DMS 273 treated with DMSO at 0.1 percent for 48 hours (cell line): ENCODE measurements around the gene MCM9.

Experiments used
- DNase-seq: peaks from one replicate; lab custom pipeline; 2025; lab: John Stamatoyannopoulos, UW

MCM9 gene

DNA sequence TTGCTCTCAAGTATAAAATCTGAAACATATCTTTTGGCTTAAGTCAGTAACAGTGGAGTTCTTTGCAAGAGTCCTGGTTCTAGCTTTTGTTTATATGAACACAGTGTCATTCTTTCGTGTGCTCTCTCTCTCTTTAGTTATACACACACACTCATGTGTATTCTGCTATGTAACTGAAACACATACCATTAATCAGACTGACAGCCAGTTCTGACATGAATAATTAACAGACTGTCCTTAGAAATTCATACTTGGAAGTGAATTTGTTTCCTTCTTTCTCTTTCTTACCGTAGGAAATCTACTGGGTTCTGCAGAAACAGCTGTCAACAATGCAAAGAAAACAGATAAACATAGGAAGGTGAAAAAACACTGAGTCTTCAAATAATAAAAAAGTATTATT lies 2.5 kb downstream of the MCM9 start:
- no peak for DNase-seq

DNA sequence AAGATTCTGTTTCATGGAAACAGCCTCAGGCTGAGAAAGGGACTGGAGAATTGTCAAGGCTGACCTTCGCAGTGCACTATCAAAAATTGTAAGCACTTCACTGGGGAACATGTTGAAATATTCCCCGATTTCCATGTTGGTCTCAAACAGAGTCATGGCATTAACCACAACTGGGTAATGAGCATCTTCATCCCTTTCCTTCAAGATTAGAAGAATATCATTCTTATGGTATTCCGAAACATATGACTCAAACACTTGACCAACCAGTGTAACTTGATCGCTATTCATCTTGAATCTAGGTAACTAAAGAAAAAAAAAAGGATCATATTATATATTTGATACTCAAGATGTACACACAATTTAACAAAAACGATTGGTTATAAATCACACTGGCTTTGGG lies 3.5 kb downstream of the MCM9 start:
- no peak for DNase-seq

DNA sequence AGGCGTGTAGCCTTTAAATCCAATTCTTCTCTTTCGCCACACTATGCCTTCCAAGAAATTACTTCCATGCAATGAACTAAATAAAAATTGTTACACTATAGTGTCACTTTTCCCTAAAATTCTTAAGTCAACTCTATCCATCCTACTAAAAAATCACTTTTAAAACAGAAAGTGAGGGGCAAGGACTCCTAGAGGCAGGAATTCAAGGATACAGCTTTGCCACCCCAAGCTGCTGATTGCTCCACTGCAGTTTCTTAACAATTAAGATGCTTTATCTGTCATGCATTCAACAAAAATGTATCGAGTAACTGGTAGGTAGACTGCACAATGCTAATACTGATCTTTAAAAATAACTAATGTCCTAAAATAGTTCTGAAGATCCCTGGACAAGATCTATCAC lies 4.3 kb downstream of the MCM9 start:
- DNase-seq = no peak

DNA sequence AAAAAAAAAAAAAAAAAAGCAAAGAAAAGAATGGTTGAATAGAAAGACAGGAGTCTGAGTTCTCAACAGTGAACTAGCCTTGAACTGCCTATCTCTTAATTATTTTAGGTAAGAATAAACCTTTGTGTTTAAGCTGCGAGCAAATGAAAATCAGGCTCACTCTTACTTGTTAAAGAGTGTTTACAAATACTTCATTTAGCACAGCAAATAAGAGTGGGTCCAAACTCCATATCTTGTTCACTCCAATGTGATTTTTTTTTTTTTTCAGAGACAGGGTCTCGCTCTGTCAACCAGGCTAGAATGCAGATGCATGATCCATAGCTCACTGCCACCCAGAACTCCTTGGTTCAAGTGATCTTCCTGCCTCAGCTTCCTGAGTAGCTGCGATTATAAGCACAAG lies 11.9 kb downstream of the MCM9 start:
- no peak for DNase-seq

DNA sequence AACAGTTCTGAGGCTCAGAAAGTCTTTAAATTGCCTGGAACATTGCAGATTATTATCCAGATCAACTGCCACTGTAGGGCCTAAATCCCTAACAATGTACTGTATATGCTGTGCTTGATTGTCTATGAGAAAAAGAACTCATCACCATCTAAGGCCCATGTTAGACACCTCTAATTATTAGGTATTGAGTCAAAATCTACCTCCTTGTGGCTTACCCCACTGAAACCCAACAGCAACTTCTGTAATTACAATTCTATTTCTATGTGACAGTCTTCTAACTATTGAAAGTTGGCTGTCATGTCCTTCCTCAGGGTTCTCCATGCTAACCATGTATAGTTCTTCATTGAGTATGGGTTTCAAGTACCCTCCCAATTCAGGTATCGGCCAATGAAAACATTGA lies 13.9 kb downstream of the MCM9 start:
- no peak for DNase-seq

DNA sequence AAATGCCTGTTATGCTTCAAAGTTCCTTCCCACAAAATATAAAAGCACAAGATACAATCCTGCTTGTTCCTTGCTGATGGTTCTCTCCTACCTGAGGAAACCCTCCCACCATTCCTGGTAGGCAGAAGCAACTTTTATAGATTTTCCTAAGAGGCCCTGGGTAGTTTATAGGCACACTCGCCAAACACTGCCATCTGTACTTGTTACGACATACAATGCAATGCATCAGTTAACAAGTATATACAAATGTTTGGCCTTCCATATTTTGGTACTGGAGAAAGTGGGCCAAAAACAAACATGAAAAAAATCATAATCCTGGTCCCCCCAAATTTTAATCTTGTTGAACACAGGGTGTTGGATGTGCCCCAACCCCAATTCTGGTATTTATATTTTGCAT lies 16.6 kb downstream of the MCM9 start:
- DNase-seq = peak; percentile 7

DNA sequence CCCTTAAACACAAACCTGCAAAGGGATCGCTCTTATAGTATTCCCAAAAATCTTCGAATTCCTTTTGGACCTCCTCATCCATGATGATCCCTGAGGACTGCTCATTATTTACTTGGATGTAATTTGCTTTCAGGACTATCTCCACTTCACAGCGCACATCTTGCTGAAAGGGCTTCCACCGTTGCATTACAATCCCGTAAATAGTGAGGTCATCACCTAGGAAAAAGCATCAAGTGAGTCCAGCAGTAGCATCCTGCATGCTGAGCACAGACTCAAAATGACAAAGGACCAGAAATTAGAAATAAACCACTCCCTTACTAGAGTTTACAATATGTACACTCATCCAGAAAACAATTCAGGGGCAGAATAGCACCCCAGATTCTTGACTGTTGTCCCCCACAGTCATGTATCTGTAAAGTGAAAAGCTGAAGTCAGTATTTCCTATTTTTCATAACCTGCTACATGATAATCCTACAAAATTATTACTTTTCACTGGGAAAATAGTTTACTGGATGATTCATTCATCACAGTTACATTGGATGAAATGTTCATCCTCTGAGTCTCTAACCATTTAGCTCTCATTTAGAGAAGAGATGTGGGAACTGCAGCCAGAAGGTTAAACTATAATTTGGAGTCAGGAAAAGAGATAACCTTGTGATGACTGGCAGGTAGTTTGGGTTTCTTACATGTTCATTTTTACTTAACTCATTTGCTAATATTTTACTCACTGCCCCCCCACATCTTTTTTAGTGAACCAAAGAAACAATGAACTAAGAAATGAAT lies 17.2 kb downstream of the MCM9 start:
- DNase-seq = no peak

DNA sequence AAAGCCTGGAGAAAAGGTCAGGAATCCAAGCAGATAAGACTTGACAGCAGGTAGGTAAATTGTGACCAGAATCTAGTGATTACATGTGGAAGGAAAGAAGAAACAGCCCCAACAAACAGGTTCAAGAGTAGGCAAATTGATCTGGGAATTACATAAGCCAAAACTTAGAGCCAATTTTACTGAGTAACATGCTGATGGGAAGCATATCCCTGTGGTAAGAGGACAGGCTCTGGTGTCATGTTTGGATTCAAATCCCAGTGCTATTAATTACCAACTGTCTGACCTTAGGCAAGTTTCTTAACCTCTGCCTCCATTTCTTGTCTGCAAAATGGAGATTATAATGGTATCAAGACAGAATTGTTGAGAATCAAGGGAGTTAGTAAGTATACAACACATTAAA lies 20.4 kb downstream of the MCM9 start:
- DNase-seq = no peak

DNA sequence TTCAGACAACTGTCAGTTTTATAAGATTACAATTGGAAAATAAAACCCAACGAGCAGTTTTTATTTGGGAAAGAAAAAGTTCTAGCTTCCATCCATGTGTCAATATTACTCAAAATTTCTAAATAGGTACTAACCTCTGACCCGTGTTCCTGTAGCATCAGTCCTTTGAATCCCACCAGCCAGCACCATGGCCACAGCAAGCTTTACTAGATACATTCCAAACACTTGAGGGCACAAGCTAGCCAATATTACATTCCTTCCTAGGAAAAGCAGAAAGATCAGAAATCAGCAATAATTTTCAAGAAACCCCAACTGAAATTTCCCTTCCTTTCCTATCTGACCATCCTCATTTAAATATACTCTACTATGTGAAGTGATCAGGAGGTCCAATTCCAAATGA lies 21.8 kb downstream of the MCM9 start:
- DNase-seq = no peak

DNA sequence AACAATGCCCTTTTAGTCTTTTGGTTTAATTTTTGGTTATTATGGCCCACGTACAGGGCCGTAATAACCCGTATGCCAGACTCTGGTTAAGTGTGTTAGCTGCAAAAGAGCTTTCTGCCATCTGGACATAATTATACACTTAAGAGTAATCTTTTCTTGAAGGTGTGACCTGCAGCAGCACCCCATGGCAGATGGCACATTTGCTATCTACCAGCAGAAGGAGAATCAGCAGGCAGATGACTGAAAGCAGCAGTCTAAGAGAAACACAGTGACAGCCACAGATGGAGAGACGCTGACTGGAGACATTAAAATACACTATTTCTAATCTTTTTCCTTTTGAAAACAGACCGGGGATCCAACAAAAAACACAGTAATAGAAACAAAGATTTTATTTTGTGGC lies 22.3 kb downstream of the MCM9 start:
- peak; percentile 98 for DNase-seq

DNA sequence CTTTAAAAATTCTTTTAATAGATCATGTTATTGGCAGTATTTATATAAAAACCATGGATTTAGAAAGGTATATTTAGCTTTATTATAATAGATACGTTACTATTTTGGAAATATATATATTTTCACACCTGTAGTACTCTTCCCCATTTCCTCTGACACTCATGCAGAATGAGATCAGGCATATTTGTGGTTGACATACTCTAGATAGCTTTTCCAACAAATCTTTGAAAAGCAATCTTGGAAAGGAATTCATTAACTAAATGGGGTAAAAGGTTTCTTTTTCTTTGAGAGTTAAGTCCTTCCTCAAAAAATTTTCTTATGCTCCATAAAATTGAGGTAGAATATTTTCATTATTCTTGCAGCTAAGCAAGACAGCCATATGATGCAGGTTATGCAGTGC lies 26.5 kb downstream of the MCM9 start:
- no peak for DNase-seq

DNA sequence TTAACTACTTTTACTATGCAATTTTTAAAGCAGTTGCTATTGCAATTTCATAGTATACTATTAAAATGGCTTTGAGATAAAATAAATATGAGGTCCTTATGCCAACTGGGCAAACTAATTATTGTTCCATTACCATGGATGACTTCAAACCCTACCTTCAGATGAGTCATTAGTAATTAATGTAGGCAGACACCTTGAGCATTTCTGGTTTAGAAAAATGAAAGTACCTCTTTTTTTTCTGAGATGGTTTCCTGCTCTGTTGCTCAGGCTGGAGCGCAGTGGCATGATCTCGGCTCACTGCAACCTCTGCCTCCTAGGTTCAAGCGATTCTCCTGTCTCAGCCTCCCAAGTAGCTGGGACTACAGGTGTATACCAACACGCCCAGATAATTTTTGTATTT lies 29.1 kb downstream of the MCM9 start:
- no peak for DNase-seq

DNA sequence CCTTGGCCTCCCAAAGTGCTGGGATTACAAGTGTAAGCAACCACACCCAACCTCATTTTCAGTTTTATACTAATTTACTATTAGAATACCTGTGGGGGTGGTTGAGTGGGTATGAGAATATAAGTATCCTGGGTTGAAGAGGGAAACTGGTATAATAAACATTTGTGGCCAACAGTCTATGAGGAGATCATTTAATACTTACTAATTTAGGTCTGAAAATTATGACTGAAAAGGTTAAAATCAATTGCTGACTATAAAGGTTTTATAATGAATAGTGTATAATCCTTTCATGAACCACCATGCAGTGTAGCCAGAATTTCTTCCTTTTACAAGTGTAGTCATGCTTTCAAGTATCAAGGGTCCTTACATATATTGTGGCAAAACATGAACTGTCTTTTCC lies 29.9 kb downstream of the MCM9 start:
- DNase-seq = no peak

DNA sequence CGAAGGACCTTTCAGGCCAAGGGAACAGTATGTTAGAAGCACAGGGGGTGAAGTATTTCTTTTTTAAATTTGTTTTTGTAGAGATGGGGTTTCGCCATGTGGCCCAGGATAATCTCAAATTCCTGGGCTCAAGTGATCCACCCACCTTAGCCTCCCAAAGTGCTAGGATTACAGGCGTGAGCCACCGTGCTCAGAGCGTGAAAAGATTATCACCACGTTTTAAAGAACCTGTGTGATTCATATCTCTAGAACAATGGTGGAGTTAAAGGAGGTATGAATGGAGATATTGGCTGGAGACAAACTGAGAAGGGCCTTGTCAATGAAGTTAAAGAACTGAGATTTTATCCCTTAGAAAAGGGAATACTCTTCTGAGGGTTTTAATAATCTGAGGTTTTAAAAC lies 31.3 kb downstream of the MCM9 start:
- DNase-seq = no peak

DNA sequence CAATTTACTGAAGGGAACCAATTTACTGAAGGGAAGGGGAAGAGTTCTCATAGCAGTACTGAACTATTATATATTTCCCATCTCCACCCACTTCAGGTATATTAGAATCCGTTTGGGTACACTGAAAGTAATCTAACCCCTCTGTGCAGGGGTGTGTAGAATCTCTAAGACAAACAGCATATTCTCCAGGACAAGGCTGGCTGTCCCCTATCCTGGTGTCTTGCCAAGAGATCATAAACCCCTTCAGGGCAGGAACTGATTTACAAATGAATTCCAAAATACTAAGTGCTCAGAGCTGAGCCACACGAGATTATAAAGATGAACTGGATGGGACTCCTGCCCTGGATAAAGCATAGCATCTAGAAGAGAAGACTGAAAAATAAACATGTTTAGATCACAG lies 31.8 kb downstream of the MCM9 start:
- no peak for DNase-seq

DNA sequence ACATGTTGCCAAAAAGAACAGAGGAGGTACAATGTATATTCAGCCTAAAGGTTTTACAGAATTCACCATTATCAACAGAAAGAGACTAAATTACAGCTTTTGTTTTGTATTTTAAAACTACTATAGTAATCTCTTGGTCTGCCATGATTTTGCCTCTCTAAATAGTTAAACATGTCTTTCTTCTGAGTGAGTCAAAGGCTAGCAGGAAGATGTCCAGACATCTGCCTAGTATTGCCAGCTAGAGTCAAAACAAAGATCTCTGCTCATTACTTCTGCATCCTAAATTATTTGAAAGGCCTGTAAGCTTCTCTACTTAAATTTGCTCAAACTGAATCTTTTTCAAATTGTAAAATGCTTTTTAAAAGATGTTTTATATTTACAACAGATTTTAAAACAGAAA lies 32.2 kb downstream of the MCM9 start:
- no peak for DNase-seq

DNA sequence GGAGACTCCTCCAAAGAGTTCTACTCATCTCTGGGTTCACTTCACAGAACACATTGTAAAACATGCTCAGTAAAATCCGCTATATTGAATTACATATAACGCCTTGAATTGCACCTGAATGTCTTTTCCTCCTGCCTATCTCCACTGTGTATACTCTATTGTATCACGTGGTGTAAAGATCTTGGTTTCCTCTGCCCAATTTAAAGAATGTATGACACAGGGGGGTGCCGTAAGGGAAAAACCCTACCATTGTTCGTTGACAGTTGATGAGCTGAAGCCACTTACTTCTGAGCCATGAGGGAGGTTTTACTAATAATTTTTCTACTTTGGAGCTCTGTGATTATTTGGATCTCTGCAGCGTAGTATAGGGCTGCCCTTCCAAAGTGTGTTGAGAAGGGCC lies 35.0 kb downstream of the MCM9 start:
- DNase-seq = no peak

DNA sequence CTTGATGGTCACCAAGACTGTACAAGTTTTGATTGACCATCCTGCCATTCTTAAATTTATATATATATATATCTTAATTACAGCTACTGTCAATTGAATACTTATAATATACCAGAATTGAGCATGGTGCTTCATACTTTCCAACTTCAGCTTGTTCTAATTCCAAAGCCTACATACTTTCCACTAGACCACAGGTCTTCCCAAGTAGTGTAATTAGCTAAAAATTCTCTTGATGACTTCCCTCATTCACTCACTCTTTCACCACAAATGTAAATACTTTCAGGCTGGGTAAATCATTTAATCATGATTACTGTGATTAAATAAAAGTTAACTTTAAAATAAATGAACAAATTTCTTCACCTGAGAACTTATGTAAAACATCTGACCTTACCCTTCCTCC lies 37.6 kb downstream of the MCM9 start:
- no peak for DNase-seq

DNA sequence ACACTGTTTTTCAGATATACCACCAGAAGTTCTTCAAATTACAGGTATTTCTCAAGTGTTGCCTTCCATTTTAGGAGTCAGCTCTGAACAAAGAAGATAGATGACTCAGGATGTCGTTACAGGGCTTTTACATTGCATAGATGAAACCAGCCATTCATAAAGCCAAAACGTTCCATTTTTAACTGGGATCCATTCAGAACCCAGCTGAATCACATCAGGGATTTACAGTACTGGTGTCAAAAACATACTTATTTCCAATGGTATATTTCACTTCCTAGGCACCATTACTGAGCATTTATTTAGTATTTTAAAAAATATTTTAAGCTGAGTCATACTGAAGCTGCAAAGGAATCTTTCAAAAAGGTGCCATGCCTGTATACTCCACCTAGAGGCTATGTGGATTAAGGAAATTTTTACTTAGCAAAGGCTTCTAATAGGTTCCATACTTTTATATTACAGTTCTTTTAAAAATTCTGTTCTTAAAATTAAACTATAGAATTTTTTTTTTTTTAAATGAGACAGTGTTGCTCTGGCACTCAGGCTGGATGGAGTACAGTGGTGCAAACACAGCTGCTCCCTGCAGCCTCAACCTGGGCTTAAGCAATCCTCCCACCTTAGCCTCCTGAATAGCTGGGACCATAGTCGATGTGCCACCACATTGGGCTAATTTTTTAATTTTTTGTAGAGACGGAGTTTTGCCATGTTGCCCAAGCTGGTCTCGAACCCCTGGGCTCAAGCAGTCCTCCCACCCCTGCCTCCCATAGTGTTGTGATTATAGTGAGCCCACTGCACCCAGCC lies 38.4 kb downstream of the MCM9 start:
- DNase-seq = peak; percentile 56

DNA sequence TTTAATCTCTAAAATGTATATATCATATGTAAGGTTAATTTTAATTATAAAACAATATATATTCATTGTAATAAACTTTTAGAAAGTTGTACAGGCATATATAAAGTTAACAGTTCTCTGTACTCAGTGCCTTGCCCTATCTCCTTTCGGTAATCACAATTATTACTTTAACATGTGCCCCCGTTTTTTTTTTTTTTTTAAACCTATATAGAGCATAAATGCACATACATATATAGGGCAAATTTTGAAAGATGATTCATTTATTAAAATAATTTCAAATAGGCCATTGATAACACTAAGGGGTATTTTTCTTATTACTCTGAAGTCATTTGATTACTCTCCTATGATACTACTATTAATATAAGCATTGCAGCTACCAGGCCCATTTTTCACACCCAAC lies 39.1 kb downstream of the MCM9 start:
- DNase-seq = no peak

DNA sequence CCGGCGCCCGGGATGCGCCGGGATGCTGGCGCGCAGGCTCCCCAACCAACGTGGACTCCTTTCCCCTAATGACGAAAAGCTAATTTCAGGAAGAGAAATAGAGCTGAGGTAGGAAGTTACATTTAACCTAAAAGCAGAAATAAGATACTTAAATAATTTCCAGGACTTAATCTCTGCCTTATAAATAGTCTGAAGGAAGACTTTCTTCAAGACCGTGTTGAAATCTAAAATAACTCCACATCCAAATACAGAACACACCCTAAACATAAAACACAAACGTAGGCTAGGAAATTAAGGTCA lies 39.7 kb downstream of the MCM9 start:
- DNase-seq = no peak

DNA sequence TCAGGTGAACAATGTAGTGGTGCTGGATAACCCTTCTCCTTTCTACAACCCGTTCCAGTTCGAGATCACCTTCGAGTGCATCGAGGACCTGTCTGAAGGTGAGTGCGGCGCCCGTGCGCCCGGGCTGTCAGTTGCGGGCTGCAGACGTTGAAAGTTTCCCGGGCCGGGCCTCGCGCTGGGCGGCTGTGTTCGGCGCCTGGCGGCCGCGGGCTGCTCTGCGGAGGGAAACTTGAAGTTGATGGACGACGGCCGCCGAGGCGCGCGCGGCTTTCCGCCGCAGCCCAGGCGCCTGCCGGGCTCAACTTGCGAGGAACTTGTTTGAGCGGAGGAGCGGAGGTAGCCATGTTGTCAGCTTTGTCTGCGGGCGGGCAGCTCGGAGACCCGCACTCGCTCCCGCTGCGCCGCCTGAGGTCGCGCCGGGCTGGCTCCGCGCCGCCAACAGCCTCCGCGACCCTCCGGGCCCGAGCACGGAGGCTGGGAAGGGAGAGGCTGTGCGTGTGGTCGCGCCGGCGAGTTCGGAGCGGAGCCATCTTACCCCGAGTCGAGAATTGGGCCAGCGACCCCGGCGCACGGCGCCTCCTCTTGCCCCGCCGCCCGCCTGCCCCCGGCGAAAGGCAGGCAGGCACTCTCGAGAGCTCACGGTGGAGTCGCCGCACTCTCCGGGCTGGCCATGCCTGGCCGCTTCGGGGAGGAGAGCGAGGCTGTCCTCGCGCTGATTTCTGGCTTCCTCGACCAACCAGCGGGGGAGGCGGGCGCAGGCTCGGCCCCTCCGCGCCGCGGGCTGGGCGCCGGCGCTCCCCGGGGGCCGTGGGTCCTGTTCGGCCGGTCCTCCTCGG lies 40.3 kb downstream of the MCM9 start:
- DNase-seq = peak; percentile 17

DNA sequence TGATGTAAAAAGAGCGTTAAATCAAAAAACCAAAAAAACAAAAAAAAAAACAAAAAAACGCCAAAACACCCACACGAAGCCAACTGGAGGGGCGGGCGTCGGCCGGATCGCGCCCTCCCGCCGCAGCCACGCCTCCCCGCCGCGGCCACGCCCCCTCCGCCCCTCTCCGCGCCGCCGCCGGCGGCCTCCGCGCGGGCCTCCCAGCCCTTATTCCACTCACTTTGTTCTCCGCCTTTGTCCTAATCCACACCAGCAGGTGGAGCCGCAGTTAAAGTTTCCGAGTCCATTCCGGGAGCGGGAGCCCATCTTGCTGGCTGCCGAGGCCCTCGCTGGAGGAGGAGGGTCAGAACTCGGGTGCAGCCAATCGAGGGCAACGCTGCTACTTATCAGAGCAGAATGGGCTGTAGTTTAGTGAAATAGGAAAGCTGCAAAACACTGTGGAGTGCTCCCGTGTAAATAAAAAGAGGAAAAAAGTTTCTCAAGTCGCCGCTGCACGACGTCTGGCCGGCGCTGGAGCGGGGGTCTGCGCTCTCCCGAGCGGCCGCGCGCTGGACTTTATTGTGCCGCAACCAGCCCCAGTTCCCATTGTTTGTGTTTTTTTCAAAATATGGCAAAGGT lies 41.0 kb downstream of the MCM9 start, which contains the start of gene ASF1A:
TSS of gene ASF1A (plus strand) at position 346 of the 618 bp plus-strand sequence. CDS start at position 608, 262 bp downstream.
- peak; percentile 96 for DNase-seq
